Measurements from ENCODE around the gene CGNL1. TPM values are rescaled to one million over a fixed set of nuclear protein-coding genes. Genes with fewer than 3 reads are reported as not detected.

Gene CGNL1
- total and polyA plus RNA-seq, 2 experiments from 2014 or later, result 11.4 to 13.1 TPM

GRCh38 chr15:57468486-57468885 is 92.2 kb downstream of the CGNL1 start:
- Histone ChIP-seq H3K36me3 (replicated peaks; ENCODE audit: insufficient read depth, low read depth) (no peaks in the 10 kb centered on the region), H3K27ac (no peak overlapping the region), H3K4me3 (no peak overlapping the region), H3K9me2 (replicated peaks; ENCODE audit: insufficient read depth) (no peaks in the 10 kb centered on the region), H3K9me3 (ENCODE audit: low read depth) (no peaks in the 10 kb centered on the region), H3K27me3 (no peaks in the 10 kb centered on the region), H3K79me2 (no peaks in the 10 kb centered on the region), H4K20me1 (ENCODE audit: insufficient read depth, poor library complexity, severe bottlenecking) (no peaks in the 10 kb centered on the region), H2AFZ (no peak overlapping the region), H3K4me1 (ENCODE audit: insufficient read depth) (no peaks in the 10 kb centered on the region), H3K4me2 (no peak overlapping the region)
- 88% methylated on average over 4 of the region's 4 CpGs for WGBS (ENCODE audit: low lambda C conversion rate, missing lambda C conversion rate)
- TF ChIP-seq EZH2 (IDR thresholded peaks at IDR 0.05; ENCODE audit: borderline replicate concordance) (no peak), EZH2phosphoT487 (IDR thresholded peaks at IDR 0.05; ENCODE audit: low read depth, severe bottlenecking, unreplicated experiment) (no peak), CTCF (IDR thresholded peaks at IDR 0.05; ENCODE audit: poor library complexity) (no peak)
- no peak for DNase-seq (ENCODE audit: low spot score)

DNA sequence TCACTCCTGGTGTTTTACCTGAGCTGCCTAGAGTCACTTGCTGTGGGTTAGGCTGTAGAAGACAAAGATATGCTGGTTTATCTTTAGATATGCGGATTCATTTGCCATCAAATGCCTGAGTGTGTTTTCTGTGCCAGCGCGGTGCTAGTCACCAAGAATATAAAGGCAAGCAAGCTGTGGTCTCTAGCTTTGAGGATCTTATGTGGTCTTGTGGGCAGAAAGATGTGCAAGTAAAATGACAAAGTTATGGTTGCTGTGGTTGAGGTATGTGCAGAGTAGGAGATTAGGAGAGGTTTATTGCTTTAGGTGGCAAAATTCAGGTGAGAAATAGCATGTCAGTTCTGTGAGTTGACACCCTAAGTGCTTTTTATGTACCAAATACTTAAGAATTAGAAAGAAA is 94.2 kb downstream of the CGNL1 start:
- TF ChIP-seq EZH2phosphoT487 (IDR thresholded peaks at IDR 0.05; ENCODE audit: low read depth, severe bottlenecking, unreplicated experiment), result no peak
- no peak for TF ChIP-seq EZH2 (IDR thresholded peaks at IDR 0.05; ENCODE audit: borderline replicate concordance)
- no peak for TF ChIP-seq CTCF (IDR thresholded peaks at IDR 0.05; ENCODE audit: poor library complexity)
- Histone ChIP-seq H3K9me3 (ENCODE audit: low read depth) (no peaks in the 10 kb centered on the region), H3K4me2 (no peak overlapping the region), H3K79me2 (no peaks in the 10 kb centered on the region), H3K27me3 (no peaks in the 10 kb centered on the region), H3K4me1 (ENCODE audit: insufficient read depth) (peaks cover under 1% of the 10 kb centered on the region), H2AFZ (no peak overlapping the region), H4K20me1 (ENCODE audit: insufficient read depth, poor library complexity, severe bottlenecking) (no peaks in the 10 kb centered on the region), H3K4me3 (no peak overlapping the region), H3K36me3 (replicated peaks; ENCODE audit: insufficient read depth, low read depth) (no peaks in the 10 kb centered on the region), H3K27ac (no peak overlapping the region), H3K9me2 (replicated peaks; ENCODE audit: insufficient read depth) (no peaks in the 10 kb centered on the region)
- WGBS (ENCODE audit: low lambda C conversion rate, missing lambda C conversion rate), result 98% methylated on average over 3 of the region's 3 CpGs
- DNase-seq (ENCODE audit: low spot score), result no peak

GRCh38 chr15:57472861-57473260 is 96.6 kb downstream of the CGNL1 start:
- 88% methylated on average over 2 of the region's 2 CpGs for WGBS (ENCODE audit: low lambda C conversion rate, missing lambda C conversion rate)
- Histone ChIP-seq H3K27me3 (no peaks in the 10 kb centered on the region), H2AFZ (no peak overlapping the region), H3K27ac (no peak overlapping the region), H3K79me2 (no peaks in the 10 kb centered on the region), H3K36me3 (replicated peaks; ENCODE audit: insufficient read depth, low read depth) (no peaks in the 10 kb centered on the region), H3K4me3 (no peak overlapping the region), H4K20me1 (ENCODE audit: insufficient read depth, poor library complexity, severe bottlenecking) (no peaks in the 10 kb centered on the region), H3K4me1 (ENCODE audit: insufficient read depth) (peaks cover 8% of the 10 kb centered on the region), H3K4me2 (no peak overlapping the region), H3K9me2 (replicated peaks; ENCODE audit: insufficient read depth) (no peaks in the 10 kb centered on the region), H3K9me3 (ENCODE audit: low read depth) (no peaks in the 10 kb centered on the region)
- TF ChIP-seq CTCF (IDR thresholded peaks at IDR 0.05; ENCODE audit: poor library complexity), result no peak
- TF ChIP-seq EZH2 (IDR thresholded peaks at IDR 0.05; ENCODE audit: borderline replicate concordance), result no peak
- no peak for TF ChIP-seq EZH2phosphoT487 (IDR thresholded peaks at IDR 0.05; ENCODE audit: low read depth, severe bottlenecking, unreplicated experiment)
- no peak for DNase-seq (ENCODE audit: low spot score)

GRCh38 chr15:57476533-57476975 is 100.2 kb downstream of the CGNL1 start:
- H3K4me3 ChIP-seq, result no peak overlapping the region
- H3K4me2 ChIP-seq, result no peak overlapping the region
- no peaks in the 10 kb centered on the region for H3K9me2 ChIP-seq (replicated peaks; ENCODE audit: insufficient read depth)
- no peaks in the 10 kb centered on the region for H3K79me2 ChIP-seq
- H3K9me3 ChIP-seq (ENCODE audit: low read depth), result no peaks in the 10 kb centered on the region
- H3K36me3 ChIP-seq (replicated peaks; ENCODE audit: insufficient read depth, low read depth), result no peaks in the 10 kb centered on the region
- DNase-seq (ENCODE audit: low spot score), result no peak
- H2AFZ ChIP-seq, result no peak overlapping the region
- no peak for TF ChIP-seq CTCF (IDR thresholded peaks at IDR 0.05; ENCODE audit: poor library complexity)
- no peak for TF ChIP-seq EZH2 (IDR thresholded peaks at IDR 0.05; ENCODE audit: borderline replicate concordance)
- no peak for TF ChIP-seq EZH2phosphoT487 (IDR thresholded peaks at IDR 0.05; ENCODE audit: low read depth, severe bottlenecking, unreplicated experiment)
- H3K4me1 ChIP-seq (ENCODE audit: insufficient read depth), result peaks cover 15% of the 10 kb centered on the region
- WGBS (ENCODE audit: low lambda C conversion rate, missing lambda C conversion rate), result 77% methylated on average over 5 of the region's 5 CpGs
- peak overlapping the region; percentile 59 for H3K27ac ChIP-seq
- no peaks in the 10 kb centered on the region for H3K27me3 ChIP-seq
- no peaks in the 10 kb centered on the region for H4K20me1 ChIP-seq (ENCODE audit: insufficient read depth, poor library complexity, severe bottlenecking)

All from hepatocyte (in vitro differentiated cells).